GM12872 (cell line): ENCODE measurements around the gene DRAXIN.

Experiments
- TF ChIP-seq, protein P1 (sequence below): IDR thresholded peaks from 3 replicates; pipeline ENCODE4 v1.5.1; 2011; ENCODE audit warnings: low read depth, mild to moderate bottlenecking, low read length, moderate library complexity; ENCODE audit not compliant: insufficient read depth

DRAXIN gene

DNA sequence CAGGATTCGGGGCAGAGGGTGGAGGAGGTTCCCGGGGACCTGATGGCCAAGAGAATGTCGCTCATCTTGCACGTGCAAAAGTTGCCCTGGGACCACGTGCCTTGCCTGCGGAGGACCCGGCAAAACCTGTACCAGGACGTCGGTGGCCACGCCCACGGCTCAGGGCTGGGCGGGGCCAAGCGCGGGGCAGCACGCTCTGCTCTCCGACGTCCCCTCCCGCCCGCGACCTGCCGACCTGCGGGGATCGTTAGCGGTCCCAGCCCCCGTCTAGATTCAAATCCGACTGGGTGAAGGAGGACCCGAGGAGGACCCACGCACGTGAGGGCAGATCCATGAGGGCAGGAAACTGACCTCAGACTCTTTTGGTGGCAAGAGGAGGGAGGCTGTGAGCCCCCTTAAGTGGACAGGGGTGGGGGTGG lies 70.5 kb downstream of the DRAXIN start, which contains the start of gene C1orf167:
TSS of gene C1orf167 (plus strand) at position 206 of the 419 bp plus-strand sequence. CDS start 2,208 bp downstream, outside the sequence.
- TF ChIP-seq, protein P1, sequence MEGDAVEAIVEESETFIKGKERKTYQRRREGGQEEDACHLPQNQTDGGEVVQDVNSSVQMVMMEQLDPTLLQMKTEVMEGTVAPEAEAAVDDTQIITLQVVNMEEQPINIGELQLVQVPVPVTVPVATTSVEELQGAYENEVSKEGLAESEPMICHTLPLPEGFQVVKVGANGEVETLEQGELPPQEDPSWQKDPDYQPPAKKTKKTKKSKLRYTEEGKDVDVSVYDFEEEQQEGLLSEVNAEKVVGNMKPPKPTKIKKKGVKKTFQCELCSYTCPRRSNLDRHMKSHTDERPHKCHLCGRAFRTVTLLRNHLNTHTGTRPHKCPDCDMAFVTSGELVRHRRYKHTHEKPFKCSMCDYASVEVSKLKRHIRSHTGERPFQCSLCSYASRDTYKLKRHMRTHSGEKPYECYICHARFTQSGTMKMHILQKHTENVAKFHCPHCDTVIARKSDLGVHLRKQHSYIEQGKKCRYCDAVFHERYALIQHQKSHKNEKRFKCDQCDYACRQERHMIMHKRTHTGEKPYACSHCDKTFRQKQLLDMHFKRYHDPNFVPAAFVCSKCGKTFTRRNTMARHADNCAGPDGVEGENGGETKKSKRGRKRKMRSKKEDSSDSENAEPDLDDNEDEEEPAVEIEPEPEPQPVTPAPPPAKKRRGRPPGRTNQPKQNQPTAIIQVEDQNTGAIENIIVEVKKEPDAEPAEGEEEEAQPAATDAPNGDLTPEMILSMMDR: no peak

DNA sequence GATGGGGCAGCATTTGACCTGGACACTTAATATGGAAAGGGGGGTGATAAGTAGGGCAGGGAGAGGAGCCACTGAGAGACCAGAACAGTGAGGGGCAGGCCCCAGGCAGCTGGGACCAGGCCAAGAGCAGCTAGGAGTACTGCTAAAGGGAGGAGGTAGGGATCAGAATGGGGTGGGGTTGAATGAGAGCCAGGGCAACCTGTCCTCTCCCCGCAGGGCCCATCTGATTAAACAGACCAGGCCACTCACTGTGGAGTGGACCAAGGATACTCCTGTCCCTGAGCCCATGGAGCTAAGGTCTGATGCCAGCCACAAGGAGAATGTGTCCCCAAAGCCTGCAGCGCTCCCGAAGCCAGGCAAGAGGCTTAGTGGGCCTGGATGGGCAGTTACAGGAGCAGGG lies 72.6 kb downstream of the DRAXIN start:
- TF ChIP-seq, protein P1: no peak

DNA sequence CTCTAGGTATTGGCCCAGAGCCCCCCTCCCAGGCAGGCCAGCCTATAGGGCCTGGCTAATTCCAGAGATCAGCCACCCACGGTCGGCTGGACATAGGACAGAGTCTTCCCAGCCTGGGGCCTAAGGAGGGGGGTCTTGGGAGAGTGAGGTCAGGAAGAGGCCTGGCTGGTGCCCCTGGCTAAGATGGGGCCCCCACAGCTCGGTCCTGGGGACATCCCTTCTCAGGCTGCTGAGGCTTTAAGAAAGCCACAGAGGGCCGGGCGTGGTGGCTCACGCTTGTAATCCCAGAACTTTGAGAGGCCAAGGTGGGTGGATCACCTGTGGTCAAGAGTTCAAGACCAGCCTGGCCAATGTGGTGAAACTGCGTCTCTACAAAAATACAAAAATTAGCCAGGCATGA lies 73.0 kb downstream of the DRAXIN start:
- TF ChIP-seq, protein P1: no peak

DNA sequence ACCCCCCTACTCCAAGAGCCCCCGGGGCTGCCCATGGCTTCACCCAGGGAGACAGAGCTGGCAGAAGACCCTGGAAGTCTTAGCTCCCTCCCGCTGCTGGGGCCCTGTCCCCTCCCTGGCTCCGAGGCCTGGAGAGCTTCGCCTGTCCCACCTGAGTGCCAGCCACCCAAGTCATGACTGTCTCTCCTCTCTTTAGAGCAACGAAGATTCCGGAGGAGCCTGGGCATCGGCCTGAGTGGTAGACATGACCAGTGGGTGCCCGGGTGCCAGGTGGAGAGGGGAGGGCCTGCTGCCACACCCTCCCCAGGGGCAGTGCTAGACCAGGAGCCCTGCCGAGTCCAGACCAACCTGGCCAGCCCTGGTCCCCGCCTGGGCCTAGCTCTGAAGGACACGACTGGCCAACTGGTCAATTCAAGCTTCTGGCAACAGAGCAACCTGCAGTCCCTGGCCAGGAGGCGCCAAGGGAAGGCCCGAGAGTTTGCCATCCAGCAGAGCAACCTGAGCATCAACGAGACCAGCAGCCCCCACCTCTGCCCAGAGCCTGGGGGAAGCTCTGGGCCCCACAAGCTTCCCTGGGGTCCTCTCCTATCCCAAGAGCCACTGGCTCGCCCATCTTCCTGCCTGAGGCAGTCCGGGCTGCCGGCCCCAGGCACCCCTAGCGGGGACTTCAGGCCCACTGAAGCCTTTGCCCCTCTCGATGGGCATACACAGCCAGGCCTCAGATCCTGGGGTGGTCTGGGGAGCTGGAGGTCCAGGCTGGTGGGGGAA lies 74.3 kb downstream of the DRAXIN start:
- TF ChIP-seq, protein P1: no peak

DNA sequence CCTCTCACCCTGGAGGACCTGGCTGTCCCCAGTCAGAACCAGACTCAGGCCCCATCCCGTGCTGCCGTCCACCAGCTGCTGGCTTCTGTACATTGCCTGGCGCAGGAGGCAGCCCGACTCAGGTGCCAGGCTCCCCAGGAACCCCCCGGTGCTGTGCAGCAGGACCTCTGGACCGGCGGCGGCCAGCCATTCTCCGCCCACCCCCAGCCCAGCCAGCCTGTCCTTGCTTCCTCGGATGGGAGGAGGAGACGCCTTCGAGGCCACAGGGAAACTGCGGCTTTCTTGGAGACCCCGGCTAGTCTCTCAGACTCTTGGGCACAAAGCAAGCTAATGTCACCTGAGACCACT lies 74.9 kb downstream of the DRAXIN start:
- TF ChIP-seq, protein P1: no peak

DNA sequence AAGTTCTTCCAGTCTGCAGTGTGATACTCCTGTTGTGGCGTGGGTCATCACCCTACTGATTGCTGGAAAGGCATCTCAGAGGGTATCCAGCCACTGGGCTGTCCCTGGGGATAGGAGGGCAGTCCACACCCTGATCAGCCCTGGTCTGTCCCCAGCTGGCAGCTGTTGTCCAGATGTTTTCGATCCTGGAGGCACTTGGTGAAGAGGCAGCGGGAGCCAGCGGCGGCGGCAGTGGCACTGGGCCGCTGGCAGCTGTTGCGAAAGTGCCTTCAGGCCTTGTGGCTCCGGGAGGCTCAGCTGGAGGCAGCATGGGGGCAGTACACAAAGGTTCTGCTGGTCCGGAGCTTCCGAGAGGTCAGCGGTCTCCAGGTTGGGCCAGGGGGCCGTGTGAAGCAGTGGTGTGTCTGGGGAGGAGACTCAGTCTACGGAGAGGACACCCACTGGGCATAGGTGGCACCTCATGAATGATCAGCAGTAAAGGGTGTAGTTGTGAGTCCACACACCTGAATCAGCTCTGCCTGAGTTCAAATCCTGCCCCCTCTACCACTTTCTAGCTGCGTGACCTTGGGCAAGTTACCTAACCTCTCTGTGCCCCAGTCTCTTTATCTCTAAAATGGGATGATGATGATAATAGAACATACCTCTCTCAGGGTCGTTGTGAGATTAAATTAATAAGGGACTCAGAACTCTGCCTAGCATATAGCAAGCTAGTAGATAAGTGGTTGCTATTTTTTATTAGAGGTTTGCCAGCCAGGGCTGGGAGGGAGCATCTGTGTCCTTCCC lies 76.6 kb downstream of the DRAXIN start:
- TF ChIP-seq, protein P1: no peak

DNA sequence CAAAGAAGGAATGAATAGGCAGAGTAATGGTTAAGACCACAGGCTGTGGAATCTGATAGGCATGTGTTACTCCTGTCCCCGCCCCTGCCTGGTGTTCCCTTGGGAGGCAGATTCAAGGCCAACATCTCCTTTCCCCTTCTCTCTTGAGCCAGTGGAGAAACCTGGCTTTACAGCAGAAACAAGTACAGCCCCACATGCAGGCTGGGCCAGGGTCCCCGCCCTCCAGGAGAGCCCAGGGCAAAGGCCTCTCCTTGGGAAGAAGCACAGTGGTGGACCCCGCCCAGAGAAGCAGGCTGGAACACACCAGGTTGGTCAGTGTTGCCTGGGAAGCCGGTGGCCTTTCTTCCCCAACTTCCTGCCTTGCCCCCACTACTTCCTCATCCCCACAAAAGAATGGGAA lies 77.3 kb downstream of the DRAXIN start:
- TF ChIP-seq, protein P1: no peak
